ENCODE results near the gene HAUS7.

HAUS7 gene

GRCh38 chrX:153505361-153505760 lies 35.0 kb upstream of the HAUS7 start:
- TF ChIP-seq ZFP3 (CRISPR knock-in tag; IDR thresholded peaks at IDR 0.05), result no peak
- TF ChIP-seq TCF4 (CRISPR knock-in tag; IDR thresholded peaks at IDR 0.05; ENCODE audit: borderline replicate concordance), result no peak
- TF ChIP-seq PATZ1 (CRISPR knock-in tag; IDR thresholded peaks at IDR 0.05; ENCODE audit: borderline replicate concordance), result no peak
- no peak for TF ChIP-seq GLIS3 (CRISPR knock-in tag; IDR thresholded peaks at IDR 0.05)
- no peak for TF ChIP-seq RARB (CRISPR knock-in tag; IDR thresholded peaks at IDR 0.05)
- TF ChIP-seq CSDC2 (CRISPR knock-in tag; IDR thresholded peaks at IDR 0.05), result no peak
- TF ChIP-seq ARNTL (CRISPR knock-in tag; IDR thresholded peaks at IDR 0.05; ENCODE audit: borderline replicate concordance, low read depth), result no peak
- TF ChIP-seq ZC3H10 (CRISPR knock-in tag; IDR thresholded peaks at IDR 0.05), result no peak
- no peak for TF ChIP-seq BACH2 (CRISPR knock-in tag; IDR thresholded peaks at IDR 0.05; ENCODE audit: borderline replicate concordance)
- TF ChIP-seq ZNF70 (CRISPR knock-in tag; IDR thresholded peaks at IDR 0.05), result no peak
- TF ChIP-seq ISL1 (CRISPR knock-in tag; IDR thresholded peaks at IDR 0.05), result no peak
- TF ChIP-seq TOX (CRISPR knock-in tag; IDR thresholded peaks at IDR 0.05; ENCODE audit: borderline replicate concordance), result no peak
- no peak for TF ChIP-seq CSRNP3 (CRISPR knock-in tag; IDR thresholded peaks at IDR 0.05)
- TF ChIP-seq ZFP30 (CRISPR knock-in tag; IDR thresholded peaks at IDR 0.05), result no peak
- no peak for TF ChIP-seq ESRRG (CRISPR knock-in tag; IDR thresholded peaks at IDR 0.05)
- TF ChIP-seq POU6F1 (CRISPR knock-in tag; IDR thresholded peaks at IDR 0.05; ENCODE audit: borderline replicate concordance, low read depth), result no peak
- no peak for ATAC-seq

- no peak for ATAC-seq
- TF ChIP-seq PATZ1 (CRISPR knock-in tag; IDR thresholded peaks at IDR 0.05; ENCODE audit: borderline replicate concordance) (no peak), SNAI2 (CRISPR knock-in tag; IDR thresholded peaks at IDR 0.05) (no peak), ARNTL (CRISPR knock-in tag; IDR thresholded peaks at IDR 0.05; ENCODE audit: borderline replicate concordance, low read depth) (no peak), GLIS3 (CRISPR knock-in tag; IDR thresholded peaks at IDR 0.05) (no peak), RARB (CRISPR knock-in tag; IDR thresholded peaks at IDR 0.05) (no peak), BACH2 (CRISPR knock-in tag; IDR thresholded peaks at IDR 0.05; ENCODE audit: borderline replicate concordance) (no peak), CSRNP3 (CRISPR knock-in tag; IDR thresholded peaks at IDR 0.05) (no peak), ZNF70 (CRISPR knock-in tag; IDR thresholded peaks at IDR 0.05) (no peak), POU6F1 (CRISPR knock-in tag; IDR thresholded peaks at IDR 0.05; ENCODE audit: borderline replicate concordance, low read depth) (no peak), TCF4 (CRISPR knock-in tag; IDR thresholded peaks at IDR 0.05; ENCODE audit: borderline replicate concordance) (no peak), ESRRG (CRISPR knock-in tag; IDR thresholded peaks at IDR 0.05) (no peak), CREB5 (CRISPR knock-in tag; IDR thresholded peaks at IDR 0.05; ENCODE audit: low read depth) (no peak), OSR1 (CRISPR knock-in tag; IDR thresholded peaks at IDR 0.05) (no peak), ZFP30 (CRISPR knock-in tag; IDR thresholded peaks at IDR 0.05) (no peak), ZNF565 (CRISPR knock-in tag; conservative IDR thresholded peaks at IDR 0.05; ENCODE audit: low read depth) (no peak)
Measured at GRCh38 chrX:153504445-153505016, 34.2 kb upstream of the HAUS7 start.
